GM12892 (cell line): ENCODE measurements around the gene IRGC.

Experiments used
- POLR2A ChIP-seq: IDR thresholded peaks from 2 replicates; pipeline ENCODE4 v1.6.1; 2011; ENCODE audit warnings: low read depth, low read length, control low read depth
- POLR2AphosphoS5 ChIP-seq: IDR thresholded peaks from 2 replicates; pipeline ENCODE4 v1.6.1; 2011; ENCODE audit warnings: low read depth, low read length, control low read depth

DNA sequence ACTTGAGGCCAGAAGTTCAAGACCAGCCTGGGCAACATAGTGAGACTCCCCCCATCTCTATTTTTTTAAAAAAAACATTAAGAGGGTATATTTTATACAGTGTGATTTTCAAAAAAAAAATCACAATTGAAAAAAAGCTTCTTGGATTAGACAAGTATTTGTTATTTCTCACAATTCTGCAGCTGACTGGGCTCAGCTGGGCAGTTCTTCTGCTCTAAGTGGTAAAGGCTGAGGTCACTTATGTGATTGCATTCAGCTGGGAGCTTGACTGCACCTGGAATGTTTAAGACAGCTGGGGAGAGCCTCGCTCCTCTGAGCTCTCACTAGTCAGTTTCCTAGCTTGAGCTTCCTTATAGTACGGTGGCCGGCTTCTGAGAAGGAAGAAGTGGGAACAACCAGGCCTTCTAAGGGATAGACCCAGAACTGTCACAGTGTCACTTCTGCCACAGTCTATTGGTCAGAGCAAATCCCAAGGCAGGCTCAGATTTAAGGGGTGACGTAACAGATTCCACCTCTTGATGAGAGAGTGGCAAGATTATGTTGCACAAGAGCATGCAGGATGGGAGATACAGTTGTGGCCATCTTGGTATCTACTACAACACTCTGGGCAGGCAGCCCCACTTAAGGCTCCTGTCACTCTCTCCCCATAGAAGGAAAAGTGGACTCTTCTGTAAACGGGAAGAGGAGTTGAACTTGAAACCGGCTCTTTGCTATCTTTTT is 19.7 kb upstream of the IRGC start:
- TF ChIP-seq POLR2AphosphoS5, result no peak
- TF ChIP-seq POLR2A, result no peak
